Adrenal gland (tissue), 12 donors: ENCODE measurements around the gene LYSET. TPM values are rescaled to one million over a fixed set of nuclear protein-coding genes. Genes with fewer than 3 reads are reported as not detected.

Experiments used
- DNase-seq, 7 donors: peaks; one replicate each; pipeline ENCODE4 v3.0.0-alpha.2; 2019 to 2020
- H3K27ac ChIP-seq, 5 donors: fragments of 200-600 bp; sonication (generic) in 4 of 5; 1 replicate in 3 of 5; 2 replicates in 2 of 5; pipeline versions ENCODE4 v1.5.1 to v1.8.0; 2016 to 2020; ENCODE audit warnings: mild to moderate bottlenecking in 1 of 5
- H3K27me3 ChIP-seq: fragments of 200-600 bp; 2 replicates; pipeline ENCODE4 v1.8.0; 2021
- H3K36me3 ChIP-seq, 2 donors: fragments of 200-600 bp; replicated peaks in 1 of 2; 1 replicate in 1 of 2; 2 replicates in 1 of 2; pipeline versions ENCODE4 v1.5.1 to v1.8.0; 2018 to 2022
- H3K4me1 ChIP-seq, 2 donors: fragments of 200-600 bp; replicated peaks in 1 of 2; 1 replicate in 1 of 2; 2 replicates in 1 of 2; pipeline versions ENCODE4 v1.5.1 to v1.8.0; 2018 to 2021
- H3K4me3 ChIP-seq, 4 donors: fragments of 200-600 bp; sonication (generic) in 3 of 4; one replicate each; pipeline ENCODE4 v1.5.1; 2016 to 2018
- H3K9me3 ChIP-seq, 3 donors: fragments of 200-600 bp; sonication (generic) in 1 of 3; replicated peaks in 1 of 3; 1 replicate in 2 of 3; 2 replicates in 1 of 3; pipeline versions ENCODE4 v1.5.1 to v1.8.0; 2016 to 2021
- CTCF ChIP-seq, 6 experiments: fragments of 450-650 bp in 4 of 6; fragments of 200-600 bp in 2 of 6; sonication (generic) in 1 of 6; IDR thresholded peaks; 1 replicate in 5 of 6; 2 replicates in 1 of 6; pipeline versions ENCODE4 v1.5.1 to v1.8.0; 2016 to 2021; ENCODE audit warnings: antibody characterized with exemption in 6 of 6, mild to moderate bottlenecking in 2 of 6, moderate library complexity in 1 of 6
- POLR2A ChIP-seq, 2 donors: fragments of 450-650 bp; IDR thresholded peaks; one replicate each; pipeline ENCODE4 v1.6.1; 2017; ENCODE audit warnings: antibody characterized with exemption in 2 of 2, mild to moderate bottlenecking in 2 of 2, moderate library complexity in 1 of 2
- WGBS, 4 donors: extraction: QIAGEN DNeasy Blood & Tissue Kit in 2 of 4; methylation state at CpG; one replicate each; pipeline versions ENCODE4 v1.1.5 to v1.1.7; 2013 to 2017; 5-methylcytosine and 5-hydroxymethylcytosine counted together
- intact Hi-C, 2 donors: fragments of 100-400 bp; cut with DNase I; formaldehyde crosslinking; loops; one replicate each; pipeline versions ENCODE4 v1.14.1 to v1.15.0; 2022 to 2023
- polyA plus RNA-seq, 3 donors: library from polyadenylated mRNA; stranded (reverse); fragments of 200-250 nt in 2 of 3; fragments of 350-450 nt in 1 of 3; fragmentation: Illumina TruSeq in 1 of 3; extraction: RNeasy Lipid Tissue Mini Kit (QIAGEN cat#74804) in 1 of 3; gene quantifications; one replicate each; pipeline ENCODE4 v1.2.3, GENCODE V29; 2013 to 2014
- total RNA-seq, 9 donors: library from RNA; depleted of rRNA in 4 of 9; stranded (reverse); fragments of >200 nt in 4 of 9; fragments of 120-200 nt in 1 of 9; fragmentation: NEBNext Ultra II Directional in 1 of 9; extraction: Animal tissue kit (Norgen Biotek cat#: 25700) in 1 of 9; gene quantifications; one replicate each; pipeline versions ENCODE4 v1.1.0 to v1.2.4, GENCODE V29; 2013 to 2023
- donor health status: healthy with polysubstance abuse.
- donor health status: Bipolar disorder and iron deficiency.
- donor health status: DM: yes; HTN: yes; CAD: no.
- donor health status: DM: no; HTN: no; CAD: no.
- donor health status: DM: no; HTN: no; CAD: no.
- donor health status: DM: yes; HTN: yes; CAD: no.

LYSET gene
- total and polyA plus RNA-seq, 12 donors: 12.0 to 37.9 (median 22.4) TPM

- Histone ChIP-seq H3K27me3 (no peaks in the 10 kb centered on the region), H3K36me3 (peaks cover 0 to 76% of the 10 kb centered on the region in 2 donors), H3K4me3 (no peak overlapping the region), H3K4me1 (no peaks in the 10 kb centered on the region), H3K9me3 (no peaks in the 10 kb centered on the region), H3K27ac (no peak overlapping the region)
- TF ChIP-seq POLR2A (IDR thresholded peaks at IDR 0.05): no peak
- TF ChIP-seq CTCF (IDR thresholded peaks at IDR 0.05): no peak
- DNase-seq: no peak
- intact Hi-C loops: no loop called here
Observed at GRCh38 chr14:93220509-93220908, 35.4 kb downstream of the LYSET start.

GRCh38 chr14:93223565-93223964 is 38.4 kb downstream of the LYSET start:
- Histone ChIP-seq H3K36me3 (peaks cover 0 to 64% of the 10 kb centered on the region in 2 donors), H3K9me3 (no peaks in the 10 kb centered on the region), H3K27ac (no peak overlapping the region), H3K4me3 (no peak overlapping the region), H3K4me1 (no peaks in the 10 kb centered on the region), H3K27me3 (no peaks in the 10 kb centered on the region)
- WGBS, 4 donors: 96 to 99% (median 98%) methylated on average over 14 to 27 of the region's 27 CpGs
- DNase-seq: no peak
- no peak for TF ChIP-seq POLR2A (IDR thresholded peaks at IDR 0.05)
- no peak for TF ChIP-seq CTCF (IDR thresholded peaks at IDR 0.05)
- intact Hi-C loops: no loop called here

- intact Hi-C loops: no loop called here
- TF ChIP-seq POLR2A (IDR thresholded peaks at IDR 0.05): no peak
- TF ChIP-seq CTCF (IDR thresholded peaks at IDR 0.05): no peak
- Histone ChIP-seq H3K27me3 (no peaks in the 10 kb centered on the region), H3K4me3 (no peak overlapping the region), H3K27ac (no peak overlapping the region), H3K36me3 (peaks cover 0 to 26% of the 10 kb centered on the region in 2 donors), H3K4me1 (no peaks in the 10 kb centered on the region), H3K9me3 (no peaks in the 10 kb centered on the region)
- no peak for DNase-seq
- 93 to 98% (median 97%) methylated on average over 8 of the region's 8 CpGs for WGBS, 4 donors
Observed at GRCh38 chr14:93228550-93228949, 43.4 kb downstream of the LYSET start.

GRCh38 chr14:93230539-93230938 is 45.4 kb downstream of the LYSET start:
- 93 to 98% (median 97%) methylated on average over 16 of the region's 16 CpGs for WGBS, 4 donors
- no peak for DNase-seq
- no peak for TF ChIP-seq CTCF (IDR thresholded peaks at IDR 0.05)
- no peak for TF ChIP-seq POLR2A (IDR thresholded peaks at IDR 0.05)
- Histone ChIP-seq H3K4me3 (no peak overlapping the region), H3K27ac (no peak overlapping the region), H3K36me3 (peaks cover 0 to 20% of the 10 kb centered on the region in 2 donors), H3K27me3 (no peaks in the 10 kb centered on the region), H3K9me3 (no peaks in the 10 kb centered on the region), H3K4me1 (no peaks in the 10 kb centered on the region)
- intact Hi-C loops: loop anchor here (10.0 kb wide), 2 partner anchors 104 to 314 kb away; partner anchors contain the start of gene BTBD7 (in 1 of the 2)
